Upper lobe of left lung (tissue), 4 donors: ENCODE measurements around the gene SYNM.

Experiments
- CTCF ChIP-seq, 6 experiments: fragments of 450-650 bp in 4 of 6; fragments of 200-600 bp in 2 of 6; sonication (generic) in 2 of 6; IDR thresholded peaks; one replicate each; pipeline ENCODE4 v1.5.1; 2016 to 2019; ENCODE audit warnings: antibody characterized with exemption in 6 of 6
- EP300 ChIP-seq, 4 donors: sonication (generic); formaldehyde crosslinking; IDR thresholded peaks; one replicate each; pipeline ENCODE4 v1.5.1; 2017; ENCODE audit warnings: antibody characterized with exemption in 4 of 4, control low read depth in 2 of 4
- POLR2A ChIP-seq, 4 donors: fragments of 450-650 bp; IDR thresholded peaks; one replicate each; pipeline ENCODE4 v1.5.1; 2016 to 2017; ENCODE audit warnings: antibody characterized with exemption in 4 of 4, mild to moderate bottlenecking in 2 of 4
- POLR2AphosphoS5 ChIP-seq, 2 donors: sonication (generic); formaldehyde crosslinking; IDR thresholded peaks; one replicate each; pipeline ENCODE4 v1.5.1; 2017; ENCODE audit warnings: antibody characterized with exemption in 2 of 2

GRCh38 chr15:99154271-99154670 is 49.4 kb downstream of the SYNM start:
- TF ChIP-seq CTCF (IDR thresholded peaks at IDR 0.05) (no peak), POLR2AphosphoS5 (IDR thresholded peaks at IDR 0.05) (no peak), POLR2A (IDR thresholded peaks at IDR 0.05) (no peak), EP300 (IDR thresholded peaks at IDR 0.05) (no peak)
